WI38 (cell line): ENCODE results near the gene SVBP.

Source experiments
- H3K4me3 ChIP-seq: 2 replicates; pipeline ENCODE4 v1.5.1; 2011; ENCODE audit warnings: low read depth, mild to moderate bottlenecking, control low read depth, low read length
- TF ChIP-seq, protein P1 (sequence below): IDR thresholded peaks from 2 replicates; pipeline ENCODE4 v1.5.1; 2012; ENCODE audit warnings: low read depth, mild to moderate bottlenecking, control low read depth, low read length

SVBP gene

DNA sequence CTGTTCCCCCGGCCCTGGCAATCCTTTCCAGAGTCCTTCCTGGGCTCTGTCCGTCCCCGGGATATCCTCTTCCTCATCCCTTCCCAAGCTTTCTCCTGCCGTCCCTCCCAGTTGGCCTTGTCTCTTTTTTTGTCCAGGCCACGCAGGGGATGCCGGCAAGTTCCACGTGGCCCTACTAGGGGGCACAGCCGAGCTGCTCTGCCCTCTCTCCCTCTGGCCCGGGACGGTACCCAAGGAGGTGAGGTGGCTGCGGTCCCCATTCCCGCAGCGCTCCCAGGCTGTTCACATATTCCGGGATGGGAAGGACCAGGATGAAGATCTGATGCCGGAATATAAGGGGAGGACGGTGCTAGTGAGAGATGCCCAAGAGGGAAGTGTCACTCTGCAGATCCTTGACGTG is 13.4 kb upstream of the SVBP start:
- TF ChIP-seq, protein P1, sequence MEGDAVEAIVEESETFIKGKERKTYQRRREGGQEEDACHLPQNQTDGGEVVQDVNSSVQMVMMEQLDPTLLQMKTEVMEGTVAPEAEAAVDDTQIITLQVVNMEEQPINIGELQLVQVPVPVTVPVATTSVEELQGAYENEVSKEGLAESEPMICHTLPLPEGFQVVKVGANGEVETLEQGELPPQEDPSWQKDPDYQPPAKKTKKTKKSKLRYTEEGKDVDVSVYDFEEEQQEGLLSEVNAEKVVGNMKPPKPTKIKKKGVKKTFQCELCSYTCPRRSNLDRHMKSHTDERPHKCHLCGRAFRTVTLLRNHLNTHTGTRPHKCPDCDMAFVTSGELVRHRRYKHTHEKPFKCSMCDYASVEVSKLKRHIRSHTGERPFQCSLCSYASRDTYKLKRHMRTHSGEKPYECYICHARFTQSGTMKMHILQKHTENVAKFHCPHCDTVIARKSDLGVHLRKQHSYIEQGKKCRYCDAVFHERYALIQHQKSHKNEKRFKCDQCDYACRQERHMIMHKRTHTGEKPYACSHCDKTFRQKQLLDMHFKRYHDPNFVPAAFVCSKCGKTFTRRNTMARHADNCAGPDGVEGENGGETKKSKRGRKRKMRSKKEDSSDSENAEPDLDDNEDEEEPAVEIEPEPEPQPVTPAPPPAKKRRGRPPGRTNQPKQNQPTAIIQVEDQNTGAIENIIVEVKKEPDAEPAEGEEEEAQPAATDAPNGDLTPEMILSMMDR = no peak
- H3K4me3 ChIP-seq = no peak overlapping the region

DNA sequence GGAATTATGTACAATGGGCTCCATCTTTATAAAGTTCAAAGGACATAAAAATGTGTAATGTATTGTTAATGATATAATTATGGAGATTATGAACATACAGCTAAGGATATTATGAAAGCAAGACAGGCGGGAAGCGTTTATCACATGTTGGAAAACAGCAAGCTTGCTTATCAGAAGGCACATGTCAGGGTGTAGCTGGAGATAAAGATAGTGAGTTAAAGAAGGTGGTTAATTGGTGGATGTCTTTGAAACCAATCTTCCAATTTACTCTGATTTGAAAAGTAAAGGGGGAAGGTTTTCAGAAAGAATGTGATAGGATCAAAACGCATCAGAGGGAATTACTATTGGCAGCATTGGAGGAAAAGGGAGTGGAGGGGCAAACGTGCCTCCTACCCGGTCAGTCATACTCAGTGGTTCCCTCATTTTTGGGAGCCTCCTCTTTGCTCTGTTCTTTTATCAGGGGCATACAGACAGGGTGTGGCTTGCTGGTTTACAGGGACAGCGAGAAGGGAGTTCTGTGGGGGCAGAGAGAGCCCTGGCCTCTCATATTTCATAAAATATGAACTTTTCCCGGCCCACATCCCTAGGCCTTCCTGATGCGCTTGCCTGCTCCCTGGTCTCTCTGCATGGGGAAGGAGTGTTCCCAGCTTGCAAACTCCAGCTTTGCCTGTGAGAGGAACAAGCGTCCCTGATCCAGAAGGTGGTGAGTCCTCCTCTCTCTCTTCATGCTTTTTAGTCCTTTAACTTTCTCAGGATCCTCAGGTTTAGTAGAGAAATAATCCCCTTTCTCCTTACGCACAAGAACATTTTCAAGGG is 8.0 kb upstream of the SVBP start:
- H3K4me3 ChIP-seq = no peak overlapping the region
- TF ChIP-seq, protein P1 = no peak

DNA sequence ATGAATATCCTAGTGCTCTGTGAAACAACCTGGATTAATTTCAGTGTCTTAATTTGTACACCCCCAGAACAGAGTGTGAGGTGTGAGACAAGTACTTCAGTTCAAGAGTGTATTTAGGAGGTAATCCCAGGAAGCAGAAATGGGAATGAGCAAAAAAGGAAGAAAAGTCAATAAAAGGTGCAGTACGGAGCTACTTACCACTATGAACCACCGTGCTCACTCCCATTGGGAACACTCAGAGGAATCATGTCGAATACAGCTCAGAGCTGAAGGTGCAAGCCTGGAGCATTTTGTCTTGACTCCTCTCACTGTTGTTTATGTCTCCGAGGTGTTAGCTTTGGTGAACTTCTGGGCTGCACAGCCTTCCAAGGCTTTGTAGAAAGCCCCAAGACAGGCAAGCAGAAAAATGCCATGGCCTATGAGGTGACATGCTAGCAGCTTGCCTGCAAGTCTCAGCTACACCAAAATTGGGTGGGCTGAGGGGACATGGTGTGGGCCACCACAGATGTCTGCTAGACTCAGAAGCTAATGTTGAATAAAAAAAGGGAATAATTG is 7.4 kb upstream of the SVBP start:
- no peak overlapping the region for H3K4me3 ChIP-seq
- TF ChIP-seq, protein P1 = no peak

DNA sequence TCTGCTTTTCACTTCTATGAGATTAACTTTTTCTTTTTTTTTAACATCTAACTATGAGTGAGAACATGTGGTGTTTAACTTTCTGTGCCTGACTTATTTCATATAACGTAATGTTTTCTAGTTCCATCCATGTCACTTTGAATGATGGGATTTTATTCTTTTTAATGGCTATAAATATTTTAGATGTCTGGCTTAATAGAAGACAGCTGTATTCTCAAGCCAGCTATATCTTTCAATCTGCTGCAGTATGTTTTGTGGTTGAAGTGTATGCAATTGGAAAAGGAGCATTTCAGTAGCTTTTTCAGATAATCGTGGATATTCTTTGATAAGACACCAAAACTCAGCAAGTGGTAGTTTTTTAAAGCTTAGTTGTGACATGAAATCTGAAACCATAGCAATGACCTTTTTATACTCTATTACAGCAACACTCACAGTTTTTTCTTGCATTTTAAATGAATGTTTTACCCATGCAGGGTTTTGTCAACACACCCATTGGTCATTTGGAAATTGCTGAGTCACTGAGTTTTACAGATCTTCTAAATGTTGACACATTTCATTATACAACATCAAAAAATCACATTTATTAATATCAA is 5.7 kb upstream of the SVBP start:
- no peak overlapping the region for H3K4me3 ChIP-seq
- TF ChIP-seq, protein P1 = no peak

DNA sequence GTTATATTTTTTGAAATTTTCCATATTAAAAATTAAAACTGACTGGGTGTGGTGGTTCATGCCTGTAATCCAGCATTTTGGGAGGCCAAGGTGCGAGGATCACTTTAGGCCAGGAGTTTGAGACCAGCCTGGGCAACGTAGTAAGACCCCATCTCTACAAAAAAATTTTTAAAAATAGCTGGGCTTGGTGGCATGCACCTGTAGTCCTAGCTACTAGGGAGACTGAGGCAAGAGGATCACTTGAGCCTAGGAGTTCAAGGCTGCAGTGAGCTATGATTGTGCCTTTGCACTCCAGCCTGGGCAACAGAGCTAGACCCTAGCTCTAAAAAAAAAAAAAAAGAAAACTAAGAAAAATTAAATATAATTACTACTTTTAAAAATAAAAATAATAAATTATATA is 4.5 kb upstream of the SVBP start:
- TF ChIP-seq, protein P1 = no peak
- no peak overlapping the region for H3K4me3 ChIP-seq

DNA sequence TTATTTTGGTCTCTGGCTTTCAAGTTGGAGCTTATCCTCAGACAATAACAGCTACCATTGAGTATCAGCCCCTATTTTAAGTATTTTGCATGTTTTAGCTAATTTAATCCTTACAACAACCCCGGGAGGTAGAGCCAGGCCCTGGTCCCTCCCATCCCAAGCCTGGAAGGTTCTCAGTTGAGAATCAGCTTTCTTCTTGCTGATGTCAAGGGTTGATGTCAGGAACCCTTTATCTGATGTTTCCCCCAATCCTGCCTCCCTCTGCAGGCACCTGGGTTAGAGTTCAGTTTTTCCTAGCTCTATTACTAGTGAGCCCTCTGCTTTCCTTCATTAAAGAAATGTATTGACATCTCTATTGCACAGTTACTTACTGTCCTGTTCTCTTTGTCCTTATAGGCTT is 3.6 kb upstream of the SVBP start:
- TF ChIP-seq, protein P1 = no peak
- no peak overlapping the region for H3K4me3 ChIP-seq

DNA sequence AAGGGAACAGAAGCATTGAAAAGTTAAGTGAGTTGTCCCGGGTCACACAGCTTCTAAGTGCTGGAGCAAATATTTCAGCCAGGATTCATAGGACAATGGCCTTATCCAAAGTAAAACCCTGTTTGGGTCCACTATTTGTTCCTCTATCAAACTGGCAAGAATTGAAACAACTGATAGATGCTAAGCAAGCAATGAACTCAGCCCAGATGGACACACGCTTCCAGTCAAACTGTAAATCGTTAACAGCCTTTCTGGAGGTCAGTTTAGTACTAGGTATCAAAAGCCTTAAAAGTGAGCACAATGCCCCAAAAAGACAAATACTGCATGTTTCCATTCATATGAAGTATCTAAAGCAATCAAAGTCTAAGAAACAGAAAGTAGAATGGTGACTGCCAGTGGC is 779 bp upstream of the SVBP start:
- peak overlapping the region; percentile 66 for H3K4me3 ChIP-seq
- TF ChIP-seq, protein P1 = no peak
